Body of pancreas (tissue), 4 donors: ENCODE data around the gene SLAMF9. TPM values are rescaled to one million over a fixed set of nuclear protein-coding genes. Genes with fewer than 3 reads are reported as not detected.

Source experiments
- ATAC-seq: fragments of 150-250 bp; one replicate; pipeline ENCODE4 v1.9.1; 2016
- DNase-seq, 4 donors: peaks; one replicate each; pipeline ENCODE4 v3.0.0-alpha.2; 2019
- H3K27ac ChIP-seq, 4 donors: fragments of 200-600 bp; sonication (generic); 1 replicate in 3 of 4; 2 replicates in 1 of 4; pipeline versions ENCODE4 v1.5.1 to v1.6.1; 2016 to 2019; ENCODE audit warnings: mild to moderate bottlenecking in 1 of 4, mixed read lengths in 1 of 4, moderate library complexity in 1 of 4
- H3K27me3 ChIP-seq, 2 donors: fragments of 200-600 bp; sonication (generic); one replicate each; pipeline ENCODE4 v1.6.0; 2016; ENCODE audit warnings: mild to moderate bottlenecking in 1 of 2
- H3K36me3 ChIP-seq, 2 donors: fragments of 200-600 bp; sonication (generic); replicated peaks in 1 of 2; 2 replicates each; pipeline ENCODE4 v1.5.1; 2016; ENCODE audit warnings: low read depth in 2 of 2; ENCODE audit not compliant: insufficient read depth in 1 of 2
- H3K4me1 ChIP-seq: fragments of 200-600 bp; sonication (generic); one replicate; pipeline ENCODE4 v1.6.0; 2016
- H3K4me3 ChIP-seq, 2 donors: fragments of 200-600 bp; sonication (generic); 1 replicate in 1 of 2; 2 replicates in 1 of 2; pipeline ENCODE4 v1.5.1; 2016 to 2019
- H3K9me3 ChIP-seq, 3 donors: fragments of 200-600 bp; sonication (generic); 1 replicate in 2 of 3; 2 replicates in 1 of 3; pipeline ENCODE4 v1.5.1; 2016
- POLR2A ChIP-seq, 3 donors: fragments of 450-650 bp; IDR thresholded peaks; one replicate each; pipeline ENCODE4 v1.6.1; 2016; ENCODE audit warnings: antibody characterized with exemption in 3 of 3, mild to moderate bottlenecking in 2 of 3
- WGBS, 2 donors: methylation state at CpG; one replicate each; pipeline ENCODE4 v1.1.5; 2017; 5-methylcytosine and 5-hydroxymethylcytosine counted together
- intact Hi-C: fragments of 100-400 bp; cut with DNase I; formaldehyde crosslinking; loops from one replicate; pipeline ENCODE4 v1.15.1; 2023
- total RNA-seq, 2 donors: library from RNA; depleted of rRNA; stranded (reverse); fragments of >200 nt; gene quantifications; one replicate each; pipeline ENCODE4 v1.1.0, GENCODE V29; 2016
- TF ChIP-seq, protein P1 (sequence below), 7 experiments: fragments of 450-650 bp in 4 of 7; fragments of 200-600 bp in 3 of 7; sonication (generic) in 3 of 7; IDR thresholded peaks; one replicate each; pipeline ENCODE4 v1.5.1; 2016 to 2019; ENCODE audit warnings: antibody characterized with exemption in 7 of 7

The SLAMF9 gene
- total RNA-seq, 2 donors from 2014 or later = not detected

DNA sequence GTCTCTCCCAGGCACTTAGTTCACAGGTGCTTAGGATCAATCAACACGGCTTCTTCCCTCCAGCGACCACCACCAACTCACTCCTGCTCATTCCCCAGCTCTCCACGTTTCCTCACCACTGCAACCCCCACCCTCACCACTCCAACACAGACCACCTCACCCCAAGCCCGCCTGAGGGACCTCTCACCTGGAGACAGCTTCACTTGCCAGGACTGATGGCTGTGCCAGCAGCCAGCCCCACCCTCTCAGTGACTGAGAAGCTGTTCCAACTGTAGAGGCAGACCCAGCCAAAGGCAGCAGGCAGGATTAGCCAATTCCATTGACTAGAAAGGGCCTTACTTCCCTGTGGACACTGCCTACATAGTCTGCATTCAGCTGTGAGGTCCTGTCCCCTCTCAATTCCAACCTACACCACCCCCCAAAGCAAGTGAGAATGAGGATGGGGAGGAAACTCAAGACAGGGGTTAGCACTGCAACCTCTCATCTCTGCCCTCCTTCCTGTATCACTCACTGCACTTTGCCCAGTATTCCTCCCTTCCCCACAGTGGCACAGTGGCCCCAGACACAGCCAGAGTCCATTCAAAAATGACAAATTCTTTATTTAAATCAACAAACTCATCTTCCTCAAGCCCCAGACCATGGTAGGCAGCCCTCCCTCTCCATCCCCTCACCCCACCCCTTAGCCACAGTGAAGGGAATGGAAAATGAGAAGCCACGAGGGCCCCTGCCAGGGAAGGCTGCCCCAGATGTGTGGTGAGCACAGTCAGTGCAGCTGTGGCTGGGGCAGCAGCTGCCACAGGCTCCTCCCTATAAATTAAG lies 36.3 kb downstream of the SLAMF9 start:
- Histone ChIP-seq H3K36me3 (peaks cover 4 to 18% of the 10 kb centered on the region in 2 donors), H3K27me3 (no peaks in the 10 kb centered on the region), H3K9me3 (no peaks in the 10 kb centered on the region), H3K4me3 (no peak overlapping the region), H3K4me1 (peaks cover 74% of the 10 kb centered on the region), H3K27ac (peak overlapping the region; percentile 4 to 78 (median 50))
- intact Hi-C loops = no loop called here
- TF ChIP-seq, protein P1, sequence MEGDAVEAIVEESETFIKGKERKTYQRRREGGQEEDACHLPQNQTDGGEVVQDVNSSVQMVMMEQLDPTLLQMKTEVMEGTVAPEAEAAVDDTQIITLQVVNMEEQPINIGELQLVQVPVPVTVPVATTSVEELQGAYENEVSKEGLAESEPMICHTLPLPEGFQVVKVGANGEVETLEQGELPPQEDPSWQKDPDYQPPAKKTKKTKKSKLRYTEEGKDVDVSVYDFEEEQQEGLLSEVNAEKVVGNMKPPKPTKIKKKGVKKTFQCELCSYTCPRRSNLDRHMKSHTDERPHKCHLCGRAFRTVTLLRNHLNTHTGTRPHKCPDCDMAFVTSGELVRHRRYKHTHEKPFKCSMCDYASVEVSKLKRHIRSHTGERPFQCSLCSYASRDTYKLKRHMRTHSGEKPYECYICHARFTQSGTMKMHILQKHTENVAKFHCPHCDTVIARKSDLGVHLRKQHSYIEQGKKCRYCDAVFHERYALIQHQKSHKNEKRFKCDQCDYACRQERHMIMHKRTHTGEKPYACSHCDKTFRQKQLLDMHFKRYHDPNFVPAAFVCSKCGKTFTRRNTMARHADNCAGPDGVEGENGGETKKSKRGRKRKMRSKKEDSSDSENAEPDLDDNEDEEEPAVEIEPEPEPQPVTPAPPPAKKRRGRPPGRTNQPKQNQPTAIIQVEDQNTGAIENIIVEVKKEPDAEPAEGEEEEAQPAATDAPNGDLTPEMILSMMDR (IDR thresholded peaks at IDR 0.05) = no peak
- no peak for TF ChIP-seq POLR2A (IDR thresholded peaks at IDR 0.05)
- ATAC-seq (peak; percentile 7), DNase-seq (peak in 3 of 4 donors; percentile 31 to 66 (median 56))
- WGBS, 2 donors = 70 to 72% methylated on average over 5 of the region's 5 CpGs

DNA sequence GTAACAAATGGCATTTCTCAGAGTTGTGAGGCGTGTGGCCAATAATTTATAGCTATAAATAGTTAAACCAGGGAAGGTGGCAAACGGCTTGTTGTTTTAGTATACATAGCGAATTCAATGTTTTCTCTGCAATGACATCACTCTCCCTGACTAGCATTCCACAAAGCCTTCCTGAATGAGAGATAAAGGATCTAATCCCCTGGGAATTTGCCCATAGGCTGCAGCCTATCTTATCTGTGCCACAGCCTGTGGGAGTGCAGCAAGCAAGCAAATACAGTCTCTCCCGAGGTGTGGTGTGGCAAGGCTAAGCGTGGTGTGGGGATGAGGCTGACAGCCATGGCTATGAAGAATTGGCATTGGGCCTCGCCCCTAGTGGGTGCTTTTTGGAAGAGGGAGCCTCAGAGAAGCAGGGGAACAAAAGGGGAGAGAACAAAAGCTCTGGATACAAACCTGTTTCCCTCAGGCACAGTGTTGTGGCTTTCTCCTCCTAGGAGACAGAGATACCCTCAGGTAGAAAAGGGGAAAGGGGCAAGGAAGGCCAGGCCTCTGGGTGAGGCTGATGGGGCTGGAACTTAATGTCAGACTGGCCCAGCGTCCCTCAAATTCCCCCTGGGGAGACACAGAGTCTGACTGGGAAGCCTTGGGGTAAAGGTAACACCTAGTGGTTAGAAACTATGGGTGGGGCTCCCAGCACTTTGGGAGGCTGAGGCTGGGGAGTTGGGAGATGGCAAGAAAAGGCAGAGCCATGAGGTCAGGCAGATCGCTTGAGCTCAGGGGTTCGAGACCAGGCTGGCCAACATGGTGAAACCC lies 37.6 kb downstream of the SLAMF9 start:
- Histone ChIP-seq H3K4me3 (no peak overlapping the region), H3K27ac (peak overlapping the region; percentile 33 to 78 (median 75)), H3K9me3 (no peaks in the 10 kb centered on the region), H3K27me3 (no peaks in the 10 kb centered on the region), H3K36me3 (peaks cover 4 to 18% of the 10 kb centered on the region in 2 donors), H3K4me1 (peaks cover 61% of the 10 kb centered on the region)
- intact Hi-C loops = no loop called here
- DNase-seq = peak; percentile 46 to 58 (median 50)
- no peak for TF ChIP-seq POLR2A (IDR thresholded peaks at IDR 0.05)
- TF ChIP-seq, protein P1 (IDR thresholded peaks at IDR 0.05) = no peak
- 29 to 38% methylated on average over 9 of the region's 9 CpGs for whole genome bisulfite sequencing, 2 donors
- ATAC-seq = peak; percentile 63

DNA sequence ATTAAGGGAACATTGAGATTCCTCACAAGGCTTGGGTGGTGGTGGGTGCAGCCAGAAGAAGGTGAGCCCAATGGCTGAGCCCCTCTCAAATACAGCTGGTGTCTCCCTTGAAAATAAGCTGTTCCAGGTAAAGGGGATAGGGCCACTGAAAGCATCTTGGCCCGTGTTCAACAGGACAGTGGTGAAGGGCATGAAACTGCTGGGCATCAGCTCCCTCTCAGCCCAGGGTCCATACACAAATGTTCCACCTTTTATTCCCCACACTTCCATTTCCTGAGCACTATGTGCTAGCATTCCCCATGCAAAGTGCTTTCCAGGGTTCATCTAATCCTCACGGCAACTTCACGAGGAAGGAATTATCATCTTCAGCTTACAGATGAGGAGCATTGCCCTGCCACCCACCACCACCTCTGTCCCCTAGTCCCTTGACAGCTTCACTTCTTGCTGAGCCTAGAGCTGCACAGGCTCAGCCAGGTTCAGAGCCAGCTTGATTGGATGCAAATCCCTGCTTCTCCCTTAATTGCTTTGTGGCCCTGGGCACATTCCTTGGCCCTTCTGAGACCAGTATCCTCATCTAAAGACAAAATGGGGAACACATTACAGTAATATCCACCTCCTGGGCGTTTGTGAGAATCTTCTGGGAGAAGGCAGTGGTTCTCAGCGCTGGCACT lies 38.3 kb downstream of the SLAMF9 start:
- Histone ChIP-seq H3K27me3 (no peaks in the 10 kb centered on the region), H3K4me1 (peaks cover 63% of the 10 kb centered on the region), H3K4me3 (no peak overlapping the region), H3K27ac (peak overlapping the region; percentile 33 to 78 (median 75)), H3K9me3 (no peaks in the 10 kb centered on the region), H3K36me3 (peaks cover 4 to 18% of the 10 kb centered on the region in 2 donors)
- intact Hi-C loops = no loop called here
- ATAC-seq (peak; percentile 2), DNase-seq (no peak)
- TF ChIP-seq POLR2A (IDR thresholded peaks at IDR 0.05) = no peak
- TF ChIP-seq, protein P1 (IDR thresholded peaks at IDR 0.05) = no peak
- WGBS, 2 donors = 31 to 34% methylated on average over 5 of the region's 5 CpGs

DNA sequence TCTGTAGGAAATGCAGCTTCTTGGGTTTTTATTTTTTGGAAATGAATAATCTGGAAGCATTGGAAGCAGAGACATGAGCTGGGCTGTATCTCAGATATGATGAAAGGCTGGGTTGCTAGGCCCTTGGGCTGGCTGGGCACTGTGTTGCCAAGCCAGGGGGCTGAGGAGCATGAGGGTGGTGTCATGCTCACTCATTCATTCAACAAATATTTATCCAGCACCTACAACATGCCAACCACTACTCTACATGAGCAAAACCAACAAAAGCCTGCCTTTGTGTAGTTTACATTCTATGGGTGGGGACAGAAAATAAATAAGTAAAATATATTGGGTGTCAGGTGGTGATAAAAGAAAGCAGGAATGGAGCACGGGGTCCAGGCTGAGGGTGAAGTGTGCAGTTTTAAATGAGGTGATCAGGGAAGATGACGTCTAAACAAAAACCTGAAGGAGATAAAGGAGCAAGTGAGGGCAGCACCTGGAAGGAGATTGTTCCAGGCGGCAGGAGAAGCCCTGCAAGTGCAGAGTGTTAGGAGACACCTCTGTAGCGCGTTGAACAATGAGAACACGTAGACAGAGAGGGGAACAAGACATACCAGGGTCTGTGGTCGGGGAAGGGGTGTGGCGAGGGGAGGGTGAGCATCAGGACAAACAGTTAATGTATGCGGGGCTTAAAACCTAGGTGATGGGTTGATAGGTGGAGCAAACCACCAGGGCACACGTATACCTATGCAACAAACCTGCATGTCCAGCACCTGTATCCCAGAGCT lies 39.6 kb downstream of the SLAMF9 start:
- intact Hi-C loops = no loop called here
- H3K4me1 ChIP-seq = peaks cover 75% of the 10 kb centered on the region
- peak overlapping the region; percentile 53 to 79 (median 67) for H3K27ac ChIP-seq
- no peak for TF ChIP-seq POLR2A (IDR thresholded peaks at IDR 0.05)
- TF ChIP-seq, protein P1 (IDR thresholded peaks at IDR 0.05) = no peak
- no peak overlapping the region for H3K4me3 ChIP-seq
- peak in 1 of 4 donors; percentile 46 for DNase-seq
- no peaks in the 10 kb centered on the region for H3K27me3 ChIP-seq
- H3K36me3 ChIP-seq = peaks cover 4 to 13% of the 10 kb centered on the region in 2 donors
- no peak for ATAC-seq
- no peaks in the 10 kb centered on the region for H3K9me3 ChIP-seq
- 72 to 74% methylated on average over 10 of the region's 10 CpGs for WGBS, 2 donors
